ENCODE data around the gene CEACAM7.

DNA sequence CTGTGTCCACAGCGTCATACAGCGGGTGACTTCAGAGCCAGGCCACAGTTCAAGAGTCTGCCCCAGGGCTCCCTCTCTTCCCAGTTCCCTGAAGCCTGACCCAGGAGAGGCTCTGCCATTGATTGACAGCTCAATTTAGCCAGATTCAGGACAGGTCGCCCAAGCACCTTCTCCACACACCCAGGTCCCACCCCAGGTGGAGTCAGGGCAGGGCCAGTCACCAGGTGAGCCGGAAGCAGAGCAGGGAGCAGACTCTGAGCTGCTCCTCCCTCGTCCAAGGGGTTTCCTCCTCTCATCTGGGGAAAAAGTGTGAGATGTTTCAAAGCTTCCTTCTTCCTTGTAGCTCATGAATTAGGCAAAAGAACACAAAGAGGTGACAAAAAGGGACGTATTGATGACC, 5.6 kb downstream of the CEACAM7 start:
- TF ChIP-seq, protein P1, sequence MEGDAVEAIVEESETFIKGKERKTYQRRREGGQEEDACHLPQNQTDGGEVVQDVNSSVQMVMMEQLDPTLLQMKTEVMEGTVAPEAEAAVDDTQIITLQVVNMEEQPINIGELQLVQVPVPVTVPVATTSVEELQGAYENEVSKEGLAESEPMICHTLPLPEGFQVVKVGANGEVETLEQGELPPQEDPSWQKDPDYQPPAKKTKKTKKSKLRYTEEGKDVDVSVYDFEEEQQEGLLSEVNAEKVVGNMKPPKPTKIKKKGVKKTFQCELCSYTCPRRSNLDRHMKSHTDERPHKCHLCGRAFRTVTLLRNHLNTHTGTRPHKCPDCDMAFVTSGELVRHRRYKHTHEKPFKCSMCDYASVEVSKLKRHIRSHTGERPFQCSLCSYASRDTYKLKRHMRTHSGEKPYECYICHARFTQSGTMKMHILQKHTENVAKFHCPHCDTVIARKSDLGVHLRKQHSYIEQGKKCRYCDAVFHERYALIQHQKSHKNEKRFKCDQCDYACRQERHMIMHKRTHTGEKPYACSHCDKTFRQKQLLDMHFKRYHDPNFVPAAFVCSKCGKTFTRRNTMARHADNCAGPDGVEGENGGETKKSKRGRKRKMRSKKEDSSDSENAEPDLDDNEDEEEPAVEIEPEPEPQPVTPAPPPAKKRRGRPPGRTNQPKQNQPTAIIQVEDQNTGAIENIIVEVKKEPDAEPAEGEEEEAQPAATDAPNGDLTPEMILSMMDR (IDR thresholded peaks at IDR 0.05; ENCODE audit: insufficient read depth, low read depth, low read length), result no peak
- no peak for TF ChIP-seq EZH2 (IDR thresholded peaks at IDR 0.05; ENCODE audit: insufficient read depth, low read length)
